Measurements from ENCODE around the gene TOE1.

- peak; percentile 94 for TF ChIP-seq POLR2A (IDR thresholded peaks at IDR 0.05; ENCODE audit: low read depth, low read length)
- peak; percentile 78 for TF ChIP-seq TAF1 (IDR thresholded peaks at IDR 0.05; ENCODE audit: borderline replicate concordance, low read depth, low read length)
Measured at GRCh38 chr1:45339789-45340558, at the start of gene TOE1, which contains the start of gene MUTYH.
